NCI-H524 (cell line): ENCODE measurements around the gene HIVEP1.

Experiments
- DNase-seq, 2 experiments: peaks; one replicate each; lab custom pipeline; 2025; lab: John Stamatoyannopoulos, UW

Gene HIVEP1

DNA sequence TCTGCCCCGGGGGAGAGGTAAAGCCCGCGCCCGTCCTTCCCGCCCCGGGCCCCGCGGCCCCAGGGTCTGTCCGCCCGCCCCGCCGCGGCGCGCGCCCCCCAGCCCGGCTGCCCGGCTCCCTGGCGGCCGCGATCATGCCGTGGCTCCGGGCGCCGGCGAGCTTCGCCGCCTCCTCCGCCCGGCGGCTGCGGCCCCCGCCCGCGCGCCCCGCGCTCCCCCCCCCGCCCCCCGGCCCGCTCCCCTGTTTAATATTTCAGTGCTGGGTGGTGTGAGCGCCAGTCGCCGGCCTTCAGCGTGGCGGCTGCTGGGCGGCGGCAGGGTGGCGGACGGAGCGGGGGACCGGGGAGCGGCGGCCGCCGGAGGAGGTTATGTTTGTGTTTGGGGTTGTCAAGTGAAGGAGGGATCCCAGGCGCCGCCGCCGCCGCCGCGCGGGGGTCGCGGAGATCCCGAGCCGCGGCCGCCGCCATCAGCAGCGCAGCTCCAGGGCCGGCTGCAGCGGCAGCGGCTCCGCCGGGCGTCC lies at the start of gene HIVEP1:
Gene HIVEP1 (plus strand): TSS at position 275 of the 520 bp plus-strand sequence. CDS start 3,317 bp downstream, outside the sequence.
- peak in 1 of 2 experiments; percentile 55 for DNase-seq

DNA sequence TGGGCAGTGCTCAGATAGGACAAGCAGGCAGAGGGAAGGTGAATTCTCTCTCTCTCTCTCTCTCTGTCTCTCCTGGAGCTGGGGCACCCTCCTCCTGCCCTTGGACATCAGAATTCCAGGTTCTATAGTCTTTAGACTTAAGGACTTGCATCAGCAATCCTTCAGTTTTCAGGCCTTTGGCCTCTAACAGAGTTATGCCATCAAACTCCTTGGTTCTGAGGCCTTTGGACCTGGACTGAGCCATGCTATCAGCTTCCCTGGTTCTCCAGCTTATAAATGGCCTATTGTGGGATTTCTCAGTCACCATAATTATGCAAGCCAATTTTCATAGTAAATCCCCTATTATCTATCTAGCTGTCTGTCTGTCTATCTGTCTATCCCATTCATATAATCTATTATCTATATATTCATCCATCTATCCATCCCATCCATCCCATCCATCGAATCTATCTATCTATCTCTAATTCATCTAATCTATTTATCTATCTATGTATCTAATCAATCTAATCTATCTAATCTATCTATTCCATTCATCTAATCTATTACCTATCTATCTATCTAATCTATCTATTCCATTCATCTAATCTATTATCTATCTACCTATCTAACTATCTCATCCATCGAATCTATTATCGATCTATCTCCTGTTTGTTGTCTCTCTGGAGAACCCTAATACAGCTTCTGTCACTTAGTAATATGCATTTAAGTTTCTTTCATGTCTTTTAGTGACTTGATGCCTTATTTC lies 48.2 kb upstream of the HIVEP1 start:
- no peak for DNase-seq

DNA sequence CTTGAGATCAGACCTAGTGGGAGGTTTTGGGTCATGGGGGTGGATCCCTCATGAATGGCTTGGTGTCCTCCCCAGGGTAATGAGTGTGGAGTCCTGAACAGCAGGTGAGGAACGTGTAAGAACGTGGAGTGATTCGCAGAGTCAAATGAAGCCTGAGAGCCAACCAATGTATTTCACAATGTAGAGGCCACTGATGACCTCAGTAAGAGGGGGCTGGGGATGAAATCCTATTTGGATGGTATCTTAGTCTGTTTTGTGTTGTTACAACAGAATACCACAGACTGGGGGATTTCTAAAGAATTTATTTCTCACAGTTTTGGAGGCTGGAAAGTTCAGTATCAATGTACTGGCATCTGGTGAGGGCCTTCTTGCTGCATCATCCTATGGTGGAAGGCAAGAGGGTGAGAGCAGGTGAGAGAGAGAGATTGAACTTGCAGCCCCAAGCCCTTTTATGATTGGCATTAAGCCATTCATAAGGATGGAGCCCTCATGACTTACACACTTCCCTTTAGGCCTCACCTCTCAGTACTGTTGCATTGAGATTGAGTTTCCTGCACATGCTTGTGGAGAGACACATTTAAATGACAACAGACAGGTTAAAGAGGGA lies 47.3 kb upstream of the HIVEP1 start:
- no peak for DNase-seq

DNA sequence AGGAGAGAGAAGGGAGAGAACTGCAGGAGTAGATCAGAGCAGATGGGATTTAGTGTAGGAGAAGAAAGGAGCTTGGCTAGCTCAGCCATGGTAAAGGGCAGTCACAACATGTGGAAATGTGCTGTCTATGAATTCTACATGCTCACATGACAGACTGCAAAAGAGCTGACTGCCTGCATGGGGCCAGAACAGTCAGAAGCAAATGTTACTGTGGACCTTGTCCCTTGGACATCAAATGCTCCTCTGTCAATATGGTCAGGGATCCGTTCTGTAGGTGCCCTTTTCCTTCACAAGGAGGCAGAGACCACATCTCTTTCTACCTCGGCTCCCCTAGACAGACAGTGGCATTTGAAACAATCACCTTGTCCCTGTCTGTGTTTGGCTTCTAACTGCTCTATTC lies 46.6 kb upstream of the HIVEP1 start:
- no peak for DNase-seq

DNA sequence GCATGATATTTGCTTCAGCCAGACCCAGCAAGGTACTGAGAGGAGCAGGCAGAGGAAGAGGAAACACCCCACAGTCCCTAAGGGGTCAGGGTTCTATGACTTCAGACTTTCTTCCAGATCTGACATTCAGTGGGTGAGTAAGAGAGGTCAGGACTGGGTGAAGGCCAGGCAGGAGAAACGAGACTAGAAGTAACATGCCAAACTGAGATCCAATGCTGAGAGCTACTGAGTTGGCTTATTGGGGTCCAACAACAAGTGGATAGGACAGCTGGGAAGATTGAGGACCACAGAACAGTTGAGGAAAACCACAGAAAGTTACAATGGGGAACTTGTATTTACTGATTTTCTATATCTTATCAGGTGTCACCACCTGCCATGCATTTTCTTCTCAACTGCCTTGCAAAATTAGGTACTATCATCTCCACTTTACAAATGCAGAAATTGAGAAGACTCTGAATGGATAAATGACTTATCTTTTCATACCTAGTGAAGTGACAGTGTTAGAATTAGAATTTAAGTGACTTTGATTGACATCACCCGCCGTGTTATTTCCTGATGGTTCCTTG lies 43.8 kb upstream of the HIVEP1 start:
- DNase-seq: no peak

DNA sequence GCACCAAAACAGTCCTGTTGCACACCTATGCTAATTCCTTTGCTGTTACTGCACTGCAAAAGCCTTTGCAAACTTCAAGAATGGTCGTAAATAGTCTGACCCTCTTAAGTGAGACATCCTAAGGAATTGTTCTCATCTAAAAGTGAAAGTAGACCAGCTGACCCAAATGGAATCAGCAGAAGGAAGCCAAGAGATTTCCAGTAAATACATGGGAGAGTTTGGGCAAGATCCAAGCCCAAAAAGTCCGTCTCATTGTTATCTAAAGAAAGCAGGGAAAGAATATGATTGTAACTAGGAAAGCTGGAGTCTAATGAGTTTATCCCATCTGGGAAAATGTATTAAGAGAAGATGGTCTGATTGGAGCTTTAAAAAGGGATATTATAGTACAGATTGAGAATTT lies 43.0 kb upstream of the HIVEP1 start:
- no peak for DNase-seq

DNA sequence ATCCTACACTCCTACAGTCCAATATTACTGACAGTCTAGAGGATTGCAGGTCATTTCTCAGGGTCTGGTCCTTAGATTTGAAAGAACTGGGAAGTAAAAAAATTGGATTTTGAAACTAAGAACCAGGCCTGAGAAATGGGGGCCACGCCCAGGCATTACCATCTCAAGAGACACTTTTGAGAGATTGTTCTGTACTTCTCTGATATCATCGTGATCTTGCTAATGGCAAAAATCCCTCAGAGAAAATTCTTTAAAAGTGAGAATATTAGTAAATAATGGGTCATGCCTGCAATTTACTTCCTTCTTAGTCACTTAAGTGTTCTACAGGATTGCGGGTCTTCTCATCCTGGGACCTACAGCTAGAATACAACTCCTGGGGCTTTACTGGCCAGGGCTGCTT lies 42.0 kb upstream of the HIVEP1 start:
- no peak for DNase-seq

DNA sequence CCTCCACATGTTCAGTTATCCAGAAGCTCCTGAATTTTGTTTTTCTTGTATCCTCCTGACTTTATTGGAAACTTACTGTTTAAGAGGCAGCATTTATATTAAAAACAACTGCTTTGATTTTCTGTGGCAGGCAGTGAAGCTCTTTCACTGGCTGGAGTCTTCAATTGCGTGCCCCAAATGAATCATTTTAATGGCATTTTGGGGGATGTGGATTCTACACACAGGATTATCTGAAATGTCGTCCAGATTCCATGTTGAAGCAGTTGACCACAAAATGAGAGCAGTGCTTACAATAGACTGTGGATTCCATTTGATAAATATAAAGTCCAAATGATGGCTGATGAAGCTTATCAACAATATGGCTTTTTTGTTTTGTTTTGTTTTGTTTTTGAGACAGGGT lies 41.0 kb upstream of the HIVEP1 start:
- no peak for DNase-seq

DNA sequence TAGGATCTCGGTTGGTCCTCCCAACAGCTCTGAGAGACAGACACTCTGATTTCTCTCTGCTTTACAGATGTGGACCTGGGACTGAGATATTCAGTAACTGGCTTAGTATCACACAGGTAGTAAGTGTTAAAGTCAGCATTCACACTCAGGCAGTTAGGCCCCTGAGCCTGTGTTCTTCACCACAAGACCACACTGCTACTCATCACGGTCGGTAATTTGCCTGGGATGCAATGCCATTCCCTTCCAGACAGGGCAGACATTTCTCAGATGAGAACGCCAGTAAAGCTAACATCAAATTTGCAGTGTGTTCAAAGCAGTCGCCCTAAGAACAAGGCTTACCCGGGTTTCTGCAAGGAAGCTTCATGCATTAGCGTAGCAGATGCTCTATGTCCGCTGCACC lies 39.8 kb upstream of the HIVEP1 start:
- DNase-seq: no peak

DNA sequence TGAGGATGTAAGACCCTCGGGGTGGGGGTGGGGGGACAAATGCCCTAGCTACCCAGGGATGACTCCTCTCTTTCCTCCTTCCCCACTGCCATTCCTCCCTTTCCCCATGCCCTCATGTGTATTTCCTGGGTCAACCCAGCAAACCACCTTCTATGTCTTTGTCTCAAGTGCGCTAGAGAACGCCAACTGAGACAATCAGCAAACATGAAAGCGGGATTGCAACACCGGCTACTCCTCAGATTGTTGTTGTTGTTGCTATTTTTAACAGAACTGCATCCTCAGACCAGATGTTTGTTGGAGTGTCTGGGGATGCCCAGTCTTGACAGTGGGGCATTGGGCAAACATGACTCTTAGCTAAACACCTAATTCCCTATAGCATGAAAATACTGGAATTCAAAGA lies 39.3 kb upstream of the HIVEP1 start:
- DNase-seq: no peak

DNA sequence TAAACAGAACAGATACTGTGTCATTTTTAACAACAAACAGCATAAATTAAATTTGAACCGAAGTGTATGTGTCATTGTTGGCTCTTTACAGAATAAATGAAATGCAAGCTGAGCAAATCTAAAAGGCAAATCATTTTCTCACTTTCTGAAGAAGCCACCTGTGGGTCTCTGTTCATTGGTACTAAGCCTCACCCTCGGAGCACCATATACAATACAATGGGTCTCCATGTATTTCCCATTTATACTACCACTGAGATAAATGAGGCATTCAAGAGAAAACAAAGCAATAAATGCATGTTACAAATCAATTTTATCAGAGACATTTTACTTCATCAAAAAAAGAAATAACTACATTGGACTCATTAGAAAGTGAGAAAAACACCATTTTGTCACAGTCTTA lies 38.9 kb upstream of the HIVEP1 start:
- no peak for DNase-seq

DNA sequence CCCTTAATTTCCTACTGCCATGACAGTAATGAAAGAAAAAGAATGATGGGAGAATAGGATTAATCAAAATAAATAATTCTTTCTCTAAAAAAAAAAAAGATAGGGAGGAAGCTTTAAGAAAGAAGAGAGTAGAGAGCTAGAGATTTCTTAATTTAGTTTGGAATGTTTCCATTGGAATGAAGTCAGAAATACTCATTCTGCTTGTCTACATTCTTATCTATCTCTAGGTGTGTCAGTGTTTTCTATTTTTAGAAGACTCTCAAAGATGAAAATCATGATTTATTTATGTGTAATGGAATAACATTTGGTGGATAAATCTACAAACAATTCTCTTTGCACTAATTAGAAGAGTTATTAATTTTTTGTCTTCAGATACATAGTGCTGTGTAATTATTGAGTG lies 38.0 kb upstream of the HIVEP1 start:
- no peak for DNase-seq

DNA sequence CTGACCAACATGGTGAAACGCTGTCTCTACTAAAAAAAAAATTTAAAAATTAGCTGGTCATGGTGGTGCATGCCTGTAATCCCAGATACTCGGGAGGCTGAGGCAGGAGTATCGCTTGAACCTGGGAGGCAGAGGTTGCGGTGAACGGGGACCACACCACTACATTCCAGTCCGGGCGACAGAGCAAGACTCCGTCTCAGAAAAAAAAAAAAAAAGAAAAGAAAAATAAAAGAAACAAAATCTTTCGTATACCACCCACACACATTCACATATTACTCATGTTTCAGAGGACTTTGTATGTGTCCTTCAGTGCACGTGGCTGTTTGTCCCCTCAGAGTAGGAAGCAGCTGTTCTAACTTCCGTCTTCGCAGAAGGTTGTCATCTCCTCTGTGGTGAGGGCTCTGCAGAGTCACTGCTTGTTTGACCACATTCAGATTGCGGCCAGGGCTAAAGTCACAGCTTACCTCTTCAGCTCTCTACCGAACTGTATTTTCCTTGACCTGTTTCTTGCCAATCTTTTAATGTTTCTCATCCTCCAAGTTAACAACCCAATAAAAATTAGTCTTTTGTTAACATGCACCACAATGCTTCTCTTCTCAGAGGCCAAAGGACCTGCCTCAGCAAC lies 36.6 kb upstream of the HIVEP1 start:
- no peak for DNase-seq

DNA sequence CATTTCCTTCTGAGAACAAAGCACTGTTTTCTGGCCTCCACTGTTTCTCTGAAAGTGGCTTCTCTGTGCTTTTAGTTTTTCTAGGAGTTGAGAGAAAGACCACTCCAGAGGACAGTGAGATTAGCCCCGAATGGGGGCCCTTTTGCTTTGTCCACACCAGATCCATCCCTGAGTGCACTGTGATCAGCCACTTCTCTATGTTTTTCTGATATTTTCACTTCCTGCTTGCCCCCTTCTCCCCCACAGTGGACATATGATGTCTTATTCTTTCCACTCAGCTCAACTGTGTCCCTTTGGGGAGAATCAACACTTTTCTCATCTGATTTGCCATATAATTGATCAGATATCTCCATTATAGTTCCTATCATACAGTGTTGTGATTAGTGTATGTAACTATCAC lies 35.6 kb upstream of the HIVEP1 start:
- no peak for DNase-seq

DNA sequence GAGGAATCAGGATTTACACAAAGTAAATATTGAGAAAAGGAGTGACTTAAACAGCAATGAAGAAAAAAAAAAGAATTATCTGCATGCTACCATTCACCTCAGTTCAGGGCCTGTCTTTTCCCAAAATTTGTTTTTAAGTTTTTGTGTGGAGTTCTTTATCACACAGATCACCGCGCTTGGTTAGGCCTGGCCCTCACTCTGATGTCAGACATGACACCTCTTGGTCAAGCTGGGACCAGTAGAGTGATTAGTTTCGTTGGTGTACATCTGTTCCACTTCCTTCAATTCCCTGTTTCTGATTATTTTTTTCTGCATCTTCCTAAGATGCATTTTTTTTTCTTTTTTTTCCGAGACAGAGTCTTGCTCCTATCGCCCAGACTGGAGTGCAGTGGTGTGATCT lies 34.9 kb upstream of the HIVEP1 start:
- DNase-seq: no peak

DNA sequence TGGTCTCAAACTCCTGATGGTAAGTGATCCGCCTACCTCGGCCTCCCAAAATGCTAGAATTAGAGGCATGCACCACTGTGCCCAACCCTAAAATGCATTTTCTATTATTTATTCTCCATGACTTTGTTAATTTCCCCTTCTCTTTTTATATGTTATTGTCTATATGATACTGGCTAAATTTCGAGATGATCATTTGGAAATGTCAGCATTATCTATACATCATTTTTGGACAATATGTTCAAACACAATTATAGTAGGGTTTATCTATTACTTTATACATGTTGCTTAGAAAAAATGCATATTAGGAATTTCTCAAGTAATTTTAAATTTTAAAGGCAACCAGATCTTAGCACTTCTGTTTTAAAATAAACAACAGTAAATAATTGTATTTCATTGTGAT lies 34.4 kb upstream of the HIVEP1 start:
- DNase-seq: no peak

DNA sequence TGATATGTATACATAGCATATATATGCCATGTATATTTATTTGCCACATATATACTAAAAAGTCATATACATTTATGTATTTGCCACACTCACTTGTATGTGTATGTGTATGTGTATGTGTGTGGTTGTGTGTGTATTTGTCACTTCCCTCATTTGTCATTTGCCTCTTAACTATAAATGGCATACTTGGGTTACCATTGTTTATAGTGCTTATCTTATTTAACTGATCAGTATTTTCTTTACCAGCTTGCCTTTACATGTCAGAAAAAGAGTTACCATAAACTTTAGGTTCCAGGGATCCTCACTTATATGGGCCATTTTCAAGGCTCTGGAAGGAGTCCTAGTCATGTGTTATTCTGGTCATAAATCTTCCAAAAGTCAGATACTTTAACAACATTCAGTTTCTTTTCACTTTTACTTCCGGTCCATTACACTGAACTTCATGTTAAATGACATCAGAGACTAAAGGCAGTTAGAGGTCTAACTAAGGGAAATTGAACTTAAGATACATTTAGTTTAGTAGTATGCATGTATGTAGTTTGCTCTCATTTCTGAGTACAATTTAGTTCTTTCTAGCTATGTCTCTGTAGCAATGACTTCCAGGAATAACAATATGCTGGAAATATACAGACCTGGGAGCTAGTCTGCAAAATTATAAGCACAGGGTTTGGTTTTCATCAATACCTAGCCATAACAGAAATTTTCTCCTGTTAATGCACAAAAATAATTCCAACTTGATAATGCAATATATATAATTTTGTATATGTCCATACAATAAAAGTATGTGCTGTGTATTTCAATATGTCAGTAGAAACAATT lies 33.7 kb upstream of the HIVEP1 start:
- no peak for DNase-seq

DNA sequence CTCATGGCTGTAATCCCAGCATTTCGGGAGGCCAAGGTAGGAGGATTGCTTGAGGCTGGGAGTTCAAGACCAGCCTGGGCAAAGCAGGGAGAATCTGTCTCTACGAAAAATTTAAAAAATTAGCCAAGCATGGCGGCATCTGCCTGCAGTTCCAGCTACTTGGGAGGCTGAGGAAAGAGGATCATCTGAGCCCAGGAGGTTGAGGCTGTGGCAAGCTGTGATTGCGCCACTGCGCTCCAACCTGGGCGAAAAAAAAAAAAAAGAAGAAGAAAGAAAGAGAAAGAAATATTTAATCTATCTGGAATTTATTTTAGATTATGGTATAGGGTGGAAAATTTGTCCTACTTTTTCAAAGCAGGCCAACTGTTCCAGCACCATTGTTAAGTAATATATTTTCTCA lies 32.2 kb upstream of the HIVEP1 start:
- DNase-seq: no peak

DNA sequence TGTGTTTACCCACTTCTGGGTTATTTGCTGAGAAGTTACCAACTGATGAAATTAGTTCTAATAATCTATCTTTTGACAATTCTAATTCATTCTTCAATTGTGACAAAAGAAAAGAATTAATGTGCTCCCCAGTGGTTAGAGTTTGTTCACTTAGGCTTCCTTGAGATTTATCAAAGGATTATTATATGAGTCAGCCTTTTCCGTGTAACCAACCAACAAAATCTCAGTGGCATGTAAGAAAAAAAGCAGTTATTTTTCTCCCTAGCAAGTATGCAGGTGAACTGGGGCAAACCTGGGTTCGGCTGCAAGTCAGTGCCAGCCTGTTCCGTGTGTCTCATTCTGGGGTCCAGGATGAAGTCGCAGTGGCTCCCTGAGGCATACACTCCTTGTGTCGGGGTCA lies 28.8 kb upstream of the HIVEP1 start:
- DNase-seq: no peak

DNA sequence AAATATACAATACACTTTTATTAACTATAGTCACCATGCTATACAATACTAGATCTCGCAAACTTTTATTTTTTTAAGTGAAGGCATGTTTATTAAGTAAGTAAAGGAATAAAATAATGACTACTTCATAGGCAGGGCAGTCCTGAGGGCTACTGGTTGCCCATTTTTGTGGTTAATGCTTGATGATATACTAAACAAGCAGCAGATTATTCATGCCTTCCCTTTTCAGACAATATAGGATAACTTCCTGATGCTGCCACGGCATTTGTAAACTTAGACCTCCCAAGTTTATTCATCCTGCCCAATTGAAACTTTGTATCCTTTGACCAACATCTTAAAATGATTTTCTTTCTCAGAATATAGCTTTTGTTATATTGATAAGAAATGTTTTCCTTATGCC lies 24.7 kb upstream of the HIVEP1 start:
- no peak for DNase-seq

DNA sequence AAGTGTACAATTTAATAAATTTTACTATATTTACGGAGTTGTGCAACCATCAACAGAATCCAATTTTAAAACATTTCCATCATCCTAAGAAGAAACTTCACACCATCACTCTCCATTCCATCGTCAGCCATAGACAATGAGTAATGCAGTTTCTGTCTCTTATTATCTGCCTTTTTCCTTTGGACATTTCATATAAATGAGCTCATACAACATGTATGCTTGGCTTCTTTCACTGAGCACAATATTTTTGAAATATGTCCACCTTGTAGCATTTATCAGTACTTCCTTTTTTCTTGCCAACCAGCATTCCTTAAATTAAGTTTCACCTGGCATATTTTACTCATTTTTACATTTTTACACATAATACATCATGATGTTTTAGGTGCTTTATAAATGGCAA lies 22.7 kb upstream of the HIVEP1 start:
- no peak for DNase-seq

DNA sequence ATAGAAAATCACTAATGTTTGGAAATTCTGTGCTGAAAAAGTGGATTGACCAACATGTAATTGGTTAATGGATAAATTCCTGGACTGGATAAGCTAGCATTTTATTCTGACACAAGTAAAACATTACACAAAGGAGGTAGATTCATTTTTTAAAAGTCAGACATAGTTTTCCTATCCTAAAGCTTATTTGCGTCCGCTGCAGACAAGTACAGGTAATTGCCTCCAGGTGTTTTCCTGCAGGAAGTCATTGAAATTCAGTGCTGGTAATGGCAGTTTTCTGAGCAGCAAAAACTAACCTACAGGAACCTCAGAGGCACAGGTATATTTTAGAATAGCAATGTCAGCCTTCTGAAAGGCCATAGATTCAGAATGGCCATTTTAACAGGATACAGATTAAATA lies 20.0 kb upstream of the HIVEP1 start:
- DNase-seq: no peak
